DND-41 (cell line): ENCODE results near the gene MYH7.

Source experiments
- CTCF ChIP-seq: IDR thresholded peaks from 2 replicates; pipeline ENCODE4 v1.5.1; 2012; ENCODE audit warnings: borderline replicate concordance, low read length, moderate library complexity, mild to moderate bottlenecking; ENCODE audit not compliant: poor library complexity, severe bottlenecking; ENCODE audit errors: extremely low read depth
- EZH2 ChIP-seq: IDR thresholded peaks from 3 replicates; pipeline ENCODE4 v1.6.1; 2012; ENCODE audit warnings: borderline replicate concordance, low read depth, mild to moderate bottlenecking, moderate library complexity, low read length, inconsistent platforms; ENCODE audit not compliant: severe bottlenecking

- no peak for TF ChIP-seq CTCF
- no peak for TF ChIP-seq EZH2
Measured at GRCh38 chr14:23387916-23388882, 47.3 kb downstream of the MYH7 start.
